B cell (primary cell): ENCODE measurements around the gene TRPV4. TPM values are rescaled to one million over a fixed set of nuclear protein-coding genes. Genes with fewer than 3 reads are reported as not detected.

Source experiments
- ATAC-seq: fragments of 200-7000 bp; cut with Tn5 transposase; one replicate; pipeline ENCODE4 v1.10.0; 2021; ENCODE audit warnings: low read depth, mild to moderate bottlenecking, moderate number of reproducible peaks, moderate library complexity
- CTCF ChIA-PET: fragments of 350-600 bp; sonication (Branson Sonifier 250); formaldehyde crosslinking; loops from one replicate; lab custom pipeline; 2021; ENCODE audit warnings: antibody characterized with exemption, inconsistent platforms; lab: Charles Lee
- POLR2A ChIA-PET: fragments of 350-600 bp; sonication (Branson Sonifier 250); formaldehyde crosslinking; loops from one replicate; lab custom pipeline; 2021; ENCODE audit warnings: antibody characterized with exemption; lab: Charles Lee
- DNase-seq: peaks from one replicate; pipeline ENCODE4 v3.0.0; 2013
- H2AFZ ChIP-seq: 2 replicates; pipeline ENCODE4 v1.6.1; 2012; ENCODE audit warnings: mild to moderate bottlenecking, low read depth, low read length; ENCODE audit not compliant: insufficient read depth, poor library complexity, severe bottlenecking
- H3K27ac ChIP-seq, 2 donors: 1 replicate in 1 of 2; 2 replicates in 1 of 2; pipeline ENCODE4 v1.5.1; 2012 to 2013; ENCODE audit warnings: low read length in 2 of 2, mild to moderate bottlenecking in 2 of 2, moderate library complexity in 1 of 2
- H3K27me3 ChIP-seq, 4 experiments: fragments of 200-600 bp in 1 of 4; sonication (generic) in 1 of 4; replicated peaks in 1 of 4; 1 replicate in 2 of 4; 2 replicates in 2 of 4; pipeline versions ENCODE4 v1.6.1 to v1.7.0; 2013 to 2016; ENCODE audit warnings: low read length in 3 of 4, mild to moderate bottlenecking in 2 of 4, mixed read lengths in 1 of 4, moderate library complexity in 1 of 4; ENCODE audit not compliant: insufficient read depth in 4 of 4, control insufficient read depth in 3 of 4; ENCODE audit errors: control extremely low read depth in 1 of 4
- H3K36me3 ChIP-seq, 2 experiments: replicated peaks in 1 of 2; 1 replicate in 1 of 2; 2 replicates in 1 of 2; pipeline versions ENCODE4 v1.6.1 to v1.7.1; 2013; ENCODE audit warnings: low read length in 1 of 2; ENCODE audit not compliant: insufficient read depth in 2 of 2, control insufficient read depth in 1 of 2; ENCODE audit errors: control extremely low read depth in 1 of 2, extremely low read depth in 1 of 2
- H3K4me1 ChIP-seq, 2 donors: fragments of 200-600 bp in 1 of 2; sonication (generic) in 1 of 2; 1 replicate in 1 of 2; 2 replicates in 1 of 2; pipeline versions ENCODE4 v1.5.1 to v1.6.1; 2013 to 2017; ENCODE audit warnings: low read length in 2 of 2; ENCODE audit not compliant: control insufficient read depth in 2 of 2, insufficient read depth in 2 of 2
- H3K4me2 ChIP-seq: replicated peaks from 2 replicates; pipeline ENCODE3; 2012; ENCODE audit warnings: mild to moderate bottlenecking, low read depth, low read length; ENCODE audit not compliant: poor library complexity, severe bottlenecking
- H3K4me3 ChIP-seq, 5 experiments: fragments of 200-600 bp in 1 of 5; sonication (generic) in 1 of 5; 1 replicate in 3 of 5; 2 replicates in 2 of 5; pipeline versions ENCODE4 v1.5.1 to v1.7.0; 2011 to 2016; ENCODE audit warnings: low read length in 4 of 5, mild to moderate bottlenecking in 4 of 5, low read depth in 2 of 5, control low read depth in 1 of 5, moderate library complexity in 1 of 5; ENCODE audit not compliant: insufficient read depth in 1 of 5; ENCODE audit errors: control extremely low read depth in 1 of 5, extremely low read depth in 1 of 5
- H3K79me2 ChIP-seq: fragments of 200-600 bp; sonication (generic); one replicate; pipeline ENCODE4 v1.6.0; 2016; ENCODE audit warnings: low read length; ENCODE audit not compliant: control insufficient read depth, insufficient read depth
- H3K9ac ChIP-seq: fragments of 200-600 bp; sonication (generic); 2 replicates; pipeline ENCODE4 v1.6.1; 2017; ENCODE audit warnings: mild to moderate bottlenecking, low read length, moderate library complexity
- H3K9me3 ChIP-seq, 3 donors: one replicate each; pipeline versions ENCODE4 v1.6.1 to v1.7.1; 2013; ENCODE audit warnings: low read length in 2 of 3; ENCODE audit not compliant: control insufficient read depth in 2 of 3, insufficient read depth in 1 of 3; ENCODE audit errors: control extremely low read depth in 1 of 3
- H4K20me1 ChIP-seq: 2 replicates; pipeline ENCODE4 v1.6.0; 2012; ENCODE audit warnings: mild to moderate bottlenecking, low read length; ENCODE audit not compliant: insufficient read depth, control insufficient read depth, poor library complexity, severe bottlenecking
- H3K27ac Mint-ChIP-seq: one replicate; pipeline ENCODE4 v1.8.0; 2021; ENCODE audit warnings: mixed read lengths
- H3K27me3 Mint-ChIP-seq: one replicate; pipeline ENCODE4 v1.8.0; 2021; ENCODE audit warnings: mixed read lengths
- H3K4me1 Mint-ChIP-seq: one replicate; pipeline ENCODE4 v1.8.0; 2021; ENCODE audit warnings: mixed read lengths
- H3K4me3 Mint-ChIP-seq: one replicate; pipeline ENCODE4 v1.8.0; 2021; ENCODE audit warnings: mixed read lengths
- H3K9me3 Mint-ChIP-seq: one replicate; pipeline ENCODE4 v1.8.0; 2022; ENCODE audit warnings: mixed read lengths; ENCODE audit not compliant: insufficient read depth
- CTCF ChIP-seq: fragments of 200-600 bp; IDR thresholded peaks from one replicate; pipeline ENCODE4 v1.8.0; 2022; ENCODE audit warnings: antibody characterized with exemption, mild to moderate bottlenecking
- EZH2 ChIP-seq: IDR thresholded peaks from 2 replicates; pipeline ENCODE4 v1.6.1; 2012; ENCODE audit warnings: borderline replicate concordance, low read depth, mild to moderate bottlenecking, moderate library complexity, low read length; ENCODE audit not compliant: insufficient read depth, poor library complexity, severe bottlenecking
- WGBS: methylation state at CpG from one replicate; pipeline ENCODE4 v1.1.5; 2013; ENCODE audit warnings: missing lambda C conversion rate; ENCODE audit not compliant: insufficient coverage; 5-methylcytosine and 5-hydroxymethylcytosine counted together
- intact Hi-C: fragments of 100-400 bp; cut with micrococcal nuclease; formaldehyde crosslinking; loops from one replicate; pipeline ENCODE4 v1.10.0; 2022
- polyA plus RNA-seq: library from polyadenylated mRNA; depleted of rRNA; stranded (reverse); fragments of >200 nt; gene quantifications from 2 replicates; pipeline ENCODE4 v1.2.3, GENCODE V29; 2012
- total RNA-seq, 2 donors: library from RNA; stranded (reverse); fragments of 120-200 nt in 1 of 2; gene quantifications; 1 replicate in 1 of 2; 2 replicates in 1 of 2; pipeline versions ENCODE4 v1.2.3 to v1.2.4, GENCODE V29; 2013 to 2022

The TRPV4 gene
- total and polyA plus RNA-seq, 2 donors (not counting 1 experiment from before 2014, with no cell fraction given), result not detected

GRCh38 chr12:109810954-109811623, 22.1 kb downstream of the TRPV4 start:
- no peak overlapping the region for H3K9ac ChIP-seq
- Mint-ChIP-seq H3K9me3 (no peaks in the 10 kb centered on the region), H3K4me3 (no peak overlapping the region), H3K27me3 (no peaks in the 10 kb centered on the region), H3K27ac (no peak overlapping the region), H3K4me1 (no peaks in the 10 kb centered on the region)
- H3K4me1 ChIP-seq, result no peaks in the 10 kb centered on the region
- no peaks in the 10 kb centered on the region for H3K36me3 ChIP-seq
- no peaks in the 10 kb centered on the region for H3K9me3 ChIP-seq
- H3K27ac ChIP-seq, result no peak overlapping the region
- peaks cover 0 to 9% (median 0%) of the 10 kb centered on the region in 4 experiments for H3K27me3 ChIP-seq
- TF ChIP-seq CTCF, result no peak
- no peak for TF ChIP-seq EZH2
- intact Hi-C loops, result no loop called here
- H3K4me2 ChIP-seq, result no peak overlapping the region
- no peak overlapping the region for H2AFZ ChIP-seq
- POLR2A ChIA-PET, result no interaction called here
- ATAC-seq (no peak), DNase-seq (no peak)
- CTCF ChIA-PET, result interaction anchor here (1.9 kb wide), 1 partner anchor 34 kb away, joined by 6 read pairs; no protein-coding TSS in a partner anchor
- no peak overlapping the region for H3K4me3 ChIP-seq
- no peaks in the 10 kb centered on the region for H3K79me2 ChIP-seq
- H4K20me1 ChIP-seq, result no peaks in the 10 kb centered on the region
- WGBS, result 96% methylated on average over 8 of the region's 10 CpGs

GRCh38 chr12:109808876-109809646, 24.1 kb downstream of the TRPV4 start:
- H3K9ac ChIP-seq, result no peak overlapping the region
- no peak overlapping the region for H3K4me3 Mint-ChIP-seq
- H4K20me1 ChIP-seq, result no peaks in the 10 kb centered on the region
- H3K27ac Mint-ChIP-seq, result no peak overlapping the region
- H3K4me1 ChIP-seq, result no peaks in the 10 kb centered on the region
- no peaks in the 10 kb centered on the region for H3K9me3 Mint-ChIP-seq
- no peak overlapping the region for H3K4me2 ChIP-seq
- ChIA-PET CTCF (interaction anchor here (1.0 kb wide), 1 partner anchor 72 kb away, joined by 3 read pairs; the partner anchor contains the start of gene GLTP), POLR2A (no interaction called here)
- intact Hi-C loops, result no loop called here
- ATAC-seq, result no peak
- H3K4me3 ChIP-seq, result no peak overlapping the region
- H3K9me3 ChIP-seq, result no peaks in the 10 kb centered on the region
- DNase-seq, result no peak
- no peak overlapping the region for H3K27ac ChIP-seq
- no peaks in the 10 kb centered on the region for H3K27me3 Mint-ChIP-seq
- H3K27me3 ChIP-seq, result peaks cover 0 to 4% (median 0%) of the 10 kb centered on the region in 4 experiments
- H3K79me2 ChIP-seq, result no peaks in the 10 kb centered on the region
- 96% methylated on average over 4 of the region's 4 CpGs for WGBS
- peaks cover 1% of the 10 kb centered on the region for H3K4me1 Mint-ChIP-seq
- H3K36me3 ChIP-seq, result no peaks in the 10 kb centered on the region
- no peak for TF ChIP-seq EZH2
- TF ChIP-seq CTCF, result no peak
- no peak overlapping the region for H2AFZ ChIP-seq
